AG10803 (cell line): ENCODE measurements around the gene NF1.

Source experiments
- DNase-seq: peaks from one replicate; pipeline ENCODE4 v3.0.0; 2010; ENCODE audit warnings: low read depth
- H3K4me3 ChIP-seq: 2 replicates; pipeline ENCODE4 v1.5.1; 2011; ENCODE audit warnings: mild to moderate bottlenecking, low read length, control low read depth
- TF ChIP-seq, protein P1 (sequence below): conservative IDR thresholded peaks from 2 replicates; pipeline ENCODE4 v1.5.1; 2011; ENCODE audit warnings: mild to moderate bottlenecking, low read length, control low read depth, inconsistent platforms

NF1 gene

GRCh38 chr17:31385428-31386285, 290.9 kb downstream of the NF1 start:
- DNase-seq, result peak; percentile 27
- TF ChIP-seq, protein P1, sequence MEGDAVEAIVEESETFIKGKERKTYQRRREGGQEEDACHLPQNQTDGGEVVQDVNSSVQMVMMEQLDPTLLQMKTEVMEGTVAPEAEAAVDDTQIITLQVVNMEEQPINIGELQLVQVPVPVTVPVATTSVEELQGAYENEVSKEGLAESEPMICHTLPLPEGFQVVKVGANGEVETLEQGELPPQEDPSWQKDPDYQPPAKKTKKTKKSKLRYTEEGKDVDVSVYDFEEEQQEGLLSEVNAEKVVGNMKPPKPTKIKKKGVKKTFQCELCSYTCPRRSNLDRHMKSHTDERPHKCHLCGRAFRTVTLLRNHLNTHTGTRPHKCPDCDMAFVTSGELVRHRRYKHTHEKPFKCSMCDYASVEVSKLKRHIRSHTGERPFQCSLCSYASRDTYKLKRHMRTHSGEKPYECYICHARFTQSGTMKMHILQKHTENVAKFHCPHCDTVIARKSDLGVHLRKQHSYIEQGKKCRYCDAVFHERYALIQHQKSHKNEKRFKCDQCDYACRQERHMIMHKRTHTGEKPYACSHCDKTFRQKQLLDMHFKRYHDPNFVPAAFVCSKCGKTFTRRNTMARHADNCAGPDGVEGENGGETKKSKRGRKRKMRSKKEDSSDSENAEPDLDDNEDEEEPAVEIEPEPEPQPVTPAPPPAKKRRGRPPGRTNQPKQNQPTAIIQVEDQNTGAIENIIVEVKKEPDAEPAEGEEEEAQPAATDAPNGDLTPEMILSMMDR, result no peak
- H3K4me3 ChIP-seq, result no peak overlapping the region

DNA sequence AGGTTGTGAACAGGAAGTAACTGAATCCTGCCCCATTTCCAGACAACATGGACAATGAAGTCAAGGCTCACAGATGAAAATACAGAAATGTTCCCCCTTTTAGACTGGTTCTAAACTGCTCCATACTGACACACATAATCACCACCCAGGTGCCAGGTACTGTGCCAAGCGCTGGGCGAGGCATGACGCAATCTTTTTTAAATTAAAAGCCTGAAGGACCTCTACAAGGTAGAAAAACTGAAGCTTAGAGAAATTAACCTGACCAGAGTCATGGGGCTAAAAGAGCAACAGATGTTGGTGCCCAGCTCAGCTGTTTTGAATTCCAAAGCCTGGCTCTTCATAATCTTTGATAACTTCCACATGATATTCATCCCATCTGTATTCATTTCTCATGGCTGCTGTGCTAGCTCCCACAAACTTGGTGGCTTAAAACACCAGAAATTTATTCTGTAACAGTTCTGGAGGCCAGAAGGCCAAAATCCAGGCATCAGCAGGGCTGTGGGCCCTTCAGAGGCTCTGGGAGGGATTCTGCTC, 291.8 kb downstream of the NF1 start:
- peak; percentile 30 for DNase-seq
- no peak overlapping the region for H3K4me3 ChIP-seq
- TF ChIP-seq, protein P1, result no peak

DNA sequence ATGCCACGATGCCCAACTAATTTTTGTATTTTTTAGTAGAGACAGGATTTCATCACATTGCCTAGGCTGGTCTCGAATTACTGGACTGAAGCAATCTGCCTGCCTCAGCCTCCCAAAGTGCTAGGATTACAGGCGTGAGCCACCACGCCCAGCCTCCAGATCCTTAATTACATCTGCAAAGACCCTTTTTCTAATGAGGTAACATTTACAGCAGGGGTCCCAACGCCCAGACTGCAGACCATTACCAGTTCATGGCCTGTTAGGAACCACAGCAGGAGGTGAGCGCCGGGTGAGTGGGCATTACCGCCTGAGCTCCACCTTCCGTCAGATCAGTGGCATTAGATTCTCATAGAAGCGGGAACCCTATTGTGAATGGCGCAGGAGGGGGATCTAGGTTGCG, 292.7 kb downstream of the NF1 start:
- TF ChIP-seq, protein P1, result no peak
- no peak for DNase-seq

GRCh38 chr17:31388351-31388750, 293.6 kb downstream of the NF1 start:
- DNase-seq, result no peak
- TF ChIP-seq, protein P1, result no peak
- H3K4me3 ChIP-seq, result no peak overlapping the region

More for the DNA sequence above, 292.7 kb downstream of the NF1 start:
- H3K4me3 ChIP-seq, result no peak overlapping the region

- TF ChIP-seq, protein P1, result peak; percentile 65
- DNase-seq, result no peak
These were observed 294.2 kb downstream of the NF1 start for GRCh38 chr17:31388770-31389656.

DNA sequence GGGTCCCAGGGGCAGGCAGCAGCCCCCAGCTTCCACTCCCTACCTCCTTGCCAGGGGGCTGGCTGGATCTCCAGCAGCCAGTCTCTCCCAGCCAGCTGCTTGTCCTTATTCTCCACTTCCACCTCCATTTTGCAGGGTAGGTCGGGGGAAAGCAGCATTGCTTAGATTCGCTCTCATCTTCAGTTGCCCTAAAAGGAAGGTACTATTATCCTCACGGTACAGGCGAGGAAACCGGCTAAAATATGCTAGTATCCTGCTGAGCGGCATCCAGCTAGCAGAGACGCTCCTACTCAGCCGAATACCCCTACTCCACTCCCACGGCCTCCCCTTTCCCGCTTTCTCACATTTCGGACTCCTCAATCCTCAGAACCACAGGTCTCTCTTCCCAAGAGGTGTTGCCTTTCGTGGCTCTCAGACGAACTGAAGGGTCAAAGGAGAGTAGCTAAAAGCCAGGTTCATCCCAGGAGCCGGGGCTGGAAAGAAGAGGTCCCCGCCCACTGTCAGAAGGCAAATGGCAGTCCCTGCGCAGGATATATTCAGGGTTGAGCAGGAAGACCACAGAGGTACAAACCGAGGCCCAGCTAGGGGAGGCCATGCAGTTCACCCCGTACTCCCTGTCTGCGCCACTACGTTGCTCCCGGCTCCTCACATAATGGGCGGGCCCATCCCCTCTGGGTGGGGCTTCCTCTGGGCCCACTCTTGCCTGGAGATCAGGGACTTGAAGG, 295.0 kb downstream of the NF1 start:
- H3K4me3 ChIP-seq, result no peak overlapping the region
- no peak for DNase-seq
- TF ChIP-seq, protein P1, result no peak

More at GRCh38 chr17:31388770-31389656, 294.2 kb downstream of the NF1 start:
- no peak overlapping the region for H3K4me3 ChIP-seq
